GM18505 (cell line): ENCODE data around the gene PPP1R2.
A peak's percentile ranks its signal among the peaks of the same experiment; 100 is the strongest.
"Not testable (repeated sequence)": the region's sequence is repeated elsewhere in the genome, so short reads cannot be mapped to it uniquely, and the experiment has no call there.

Source experiments
- ATAC-seq: cut with Tn5 transposase; IDR thresholded peaks from one replicate; pipeline ENCODE4 v1.9.1; 2021; ENCODE audit not compliant: unreplicated experiment
- POLR2A ChIP-seq: IDR thresholded peaks from 4 replicates; pipeline ENCODE4 v1.6.1; 2011; ENCODE audit warnings: borderline replicate concordance; ENCODE audit not compliant: insufficient read depth, insufficient read length; ENCODE audit errors: extremely low read depth

The PPP1R2 gene

GRCh38 chr3:195542698-195543499 is at the start of gene PPP1R2:
PPP1R2 (minus strand) TSS chr3:195543325; CDS start chr3:195543025, 300 bp downstream.
- ATAC-seq = peak; percentile 76
- peak; percentile 98 for TF ChIP-seq POLR2A

GRCh38 chr3:195591852-195592251 is 48.7 kb upstream of the PPP1R2 start:
- no peak for ATAC-seq
- no peak for TF ChIP-seq POLR2A

- no peak for ATAC-seq
- TF ChIP-seq POLR2A = no peak
Observed at GRCh38 chr3:195591220-195591619, 48.1 kb upstream of the PPP1R2 start.

- not testable (repeated sequence) for ATAC-seq
Observed at GRCh38 chr3:195590381-195590780, 47.3 kb upstream of the PPP1R2 start.

GRCh38 chr3:195589796-195590195 is 46.7 kb upstream of the PPP1R2 start:
- ATAC-seq = not testable (repeated sequence)

GRCh38 chr3:195587824-195588223 is 44.7 kb upstream of the PPP1R2 start:
- no peak for ATAC-seq

GRCh38 chr3:195587406-195587805 is 44.3 kb upstream of the PPP1R2 start:
- no peak for ATAC-seq
- TF ChIP-seq POLR2A = no peak

More at GRCh38 chr3:195587824-195588223, 44.7 kb upstream of the PPP1R2 start:
- TF ChIP-seq POLR2A = no peak

GRCh38 chr3:195584543-195584870 is 41.4 kb upstream of the PPP1R2 start:
- TF ChIP-seq POLR2A = no peak
- no peak for ATAC-seq

- ATAC-seq = no peak
- TF ChIP-seq POLR2A = no peak
Observed at GRCh38 chr3:195583831-195584542, 40.9 kb upstream of the PPP1R2 start, which contains the start of gene APOD. APOD (minus strand) TSS chr3:195583940; CDS start chr3:195579461, 4,479 bp downstream.

GRCh38 chr3:195582947-195583346 is 39.8 kb upstream of the PPP1R2 start:
- ATAC-seq = no peak
- TF ChIP-seq POLR2A = no peak

- no peak for ATAC-seq
- no peak for TF ChIP-seq POLR2A
Observed at GRCh38 chr3:195580744-195581443, 37.8 kb upstream of the PPP1R2 start.

GRCh38 chr3:195579281-195579680 is 36.2 kb upstream of the PPP1R2 start:
- TF ChIP-seq POLR2A = no peak
- no peak for ATAC-seq

- no peak for TF ChIP-seq POLR2A
- ATAC-seq = no peak
Observed at GRCh38 chr3:195578565-195578964, 35.4 kb upstream of the PPP1R2 start.
